RKO (cell line): Measurements from ENCODE around the gene FSTL3.
A peak's percentile ranks its signal among the peaks of the same experiment; 100 is the strongest.
"Not testable (repeated sequence)": the region's sequence is repeated elsewhere in the genome, so short reads cannot be mapped to it uniquely, and the experiment has no call there.

Source experiments
- DNase-seq: peaks from one replicate; pipeline ENCODE4 v3.0.0-alpha.2; 2016; ENCODE audit warnings: low spot score

Gene FSTL3

GRCh38 chr19:661427-662196 lies 14.6 kb upstream of the FSTL3 start:
- no peak for DNase-seq

GRCh38 chr19:662207-662961 lies 13.8 kb upstream of the FSTL3 start:
- peak; percentile 61 for DNase-seq

- peak; percentile 90 for DNase-seq
These were observed 13.1 kb upstream of the FSTL3 start, which contains the start of gene RNF126 for GRCh38 chr19:662962-663681. RNF126 (minus strand) TSS chr19:663214; CDS start chr19:663121, 93 bp downstream.

- no peak for DNase-seq
These were observed 12.5 kb upstream of the FSTL3 start for GRCh38 chr19:663682-664117.

GRCh38 chr19:664913-665443 lies 11.2 kb upstream of the FSTL3 start:
- DNase-seq, result peak; percentile 68

GRCh38 chr19:666985-667573 lies 9.1 kb upstream of the FSTL3 start:
- DNase-seq, result not testable (repeated sequence)

- DNase-seq, result not testable (repeated sequence)
These were observed 7.3 kb upstream of the FSTL3 start for GRCh38 chr19:668675-669434.

- no peak for DNase-seq
These were observed 5.5 kb upstream of the FSTL3 start for GRCh38 chr19:670609-671075.

GRCh38 chr19:674282-675151 lies 1.7 kb upstream of the FSTL3 start:
- DNase-seq, result no peak

- DNase-seq, result no peak
These were observed 219 bp upstream of the FSTL3 start for GRCh38 chr19:676007-676338.

GRCh38 chr19:677201-677600 lies 1.0 kb downstream of the FSTL3 start:
- DNase-seq, result peak; percentile 79

- DNase-seq, result no peak
These were observed 1.6 kb downstream of the FSTL3 start for GRCh38 chr19:677601-678436.

- no peak for DNase-seq
These were observed 2.7 kb downstream of the FSTL3 start for GRCh38 chr19:678791-679388.

- DNase-seq, result peak; percentile 76
These were observed 3.5 kb downstream of the FSTL3 start for GRCh38 chr19:679418-680286.

- peak; percentile 96 for DNase-seq
These were observed 4.3 kb downstream of the FSTL3 start for GRCh38 chr19:680287-681028.

- peak; percentile 88 for DNase-seq
These were observed 5.1 kb downstream of the FSTL3 start for GRCh38 chr19:681029-682019.
